ENCODE data around the gene BMI1. TPM values are rescaled to one million over a fixed set of nuclear protein-coding genes. Genes with fewer than 3 reads are reported as not detected.
A peak's percentile ranks its signal among the peaks of the same experiment; 100 is the strongest.

Gene BMI1
- total RNA-seq, 4 donors from 2014 or later = 55.4 to 76.1 (median 62.6) TPM

GRCh38 chr10:22339761-22340328, 18.9 kb downstream of the BMI1 start:
- no peak for TF ChIP-seq CTCF (IDR thresholded peaks at IDR 0.05)
- no peak for ATAC-seq (ENCODE audit: low FRiP score)
- no peak for DNase-seq (ENCODE audit: low spot score)

- no peak for DNase-seq (ENCODE audit: low spot score)
- TF ChIP-seq CTCF (IDR thresholded peaks at IDR 0.05) = no peak
- ATAC-seq (ENCODE audit: low FRiP score) = peak; percentile 83
These were observed 19.7 kb downstream of the BMI1 start for GRCh38 chr10:22340329-22341189.

- ATAC-seq (ENCODE audit: low FRiP score) (peak; percentile 5), DNase-seq (ENCODE audit: low spot score) (no peak)
- no peak for TF ChIP-seq CTCF (IDR thresholded peaks at IDR 0.05)
These were observed 20.5 kb downstream of the BMI1 start for GRCh38 chr10:22341190-22341925.

- no peak for TF ChIP-seq CTCF (IDR thresholded peaks at IDR 0.05)
- ATAC-seq (ENCODE audit: low FRiP score) = no peak
- DNase-seq (ENCODE audit: low spot score) = no peak
These were observed 21.0 kb downstream of the BMI1 start for GRCh38 chr10:22341926-22342196.

- no peak for TF ChIP-seq CTCF (IDR thresholded peaks at IDR 0.05)
- no peak for ATAC-seq (ENCODE audit: low FRiP score)
- DNase-seq (ENCODE audit: low spot score) = no peak
These were observed 21.5 kb downstream of the BMI1 start for GRCh38 chr10:22342421-22342820.

GRCh38 chr10:22343731-22344130, 22.8 kb downstream of the BMI1 start:
- no peak for DNase-seq (ENCODE audit: low spot score)
- no peak for ATAC-seq (ENCODE audit: low FRiP score)
- TF ChIP-seq CTCF (IDR thresholded peaks at IDR 0.05) = no peak
